ENCODE measurements around the gene TNFRSF13B.

- TF ChIP-seq CTCF (conservative IDR thresholded peaks at IDR 0.05; ENCODE audit: low read length) (no peak), EZH2phosphoT487 (IDR thresholded peaks at IDR 0.05; ENCODE audit: borderline replicate concordance, low read depth, low read length) (no peak)
These were observed 6.0 kb upstream of the TNFRSF13B start for GRCh38 chr17:16977932-16978331.

Data from OCI-LY7 (cell line).